Measurements from ENCODE around the gene ZNF800.

The ZNF800 gene

DNA sequence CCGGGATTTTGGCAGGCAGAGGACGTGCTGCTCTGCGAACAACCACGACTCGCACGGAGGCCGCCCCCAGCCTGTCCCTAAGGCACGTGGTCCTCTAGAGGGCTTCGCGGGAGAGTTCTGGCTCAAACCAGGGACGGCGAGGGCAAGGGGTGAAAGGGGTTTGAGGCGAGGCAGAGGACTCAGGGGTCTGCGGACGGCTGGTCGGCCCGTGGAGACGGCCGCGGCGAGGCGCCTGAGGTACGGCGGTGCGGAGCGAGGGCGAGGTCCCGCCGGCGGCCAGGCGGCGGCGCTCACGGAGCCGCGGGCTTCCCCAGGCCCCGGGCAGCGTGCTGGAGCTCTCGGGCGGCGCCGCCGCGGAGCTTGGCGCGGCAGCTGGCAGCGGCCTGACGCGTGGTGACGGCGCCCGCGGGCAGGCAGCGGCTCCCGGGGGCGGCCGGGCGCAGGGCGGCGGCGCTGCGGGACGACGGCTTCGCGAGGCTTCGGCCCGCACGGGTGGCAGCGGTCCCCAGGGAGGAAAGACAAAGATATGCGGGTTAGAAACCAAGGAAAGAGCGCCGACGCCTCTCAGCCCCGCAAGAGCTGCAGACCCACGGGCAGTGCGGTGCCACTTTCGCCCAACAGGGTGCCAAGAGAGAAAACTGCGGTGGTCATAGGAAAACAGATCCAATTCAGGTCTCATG, 44.8 kb downstream of the ZNF800 start:
- DNase-seq = no peak

DNA sequence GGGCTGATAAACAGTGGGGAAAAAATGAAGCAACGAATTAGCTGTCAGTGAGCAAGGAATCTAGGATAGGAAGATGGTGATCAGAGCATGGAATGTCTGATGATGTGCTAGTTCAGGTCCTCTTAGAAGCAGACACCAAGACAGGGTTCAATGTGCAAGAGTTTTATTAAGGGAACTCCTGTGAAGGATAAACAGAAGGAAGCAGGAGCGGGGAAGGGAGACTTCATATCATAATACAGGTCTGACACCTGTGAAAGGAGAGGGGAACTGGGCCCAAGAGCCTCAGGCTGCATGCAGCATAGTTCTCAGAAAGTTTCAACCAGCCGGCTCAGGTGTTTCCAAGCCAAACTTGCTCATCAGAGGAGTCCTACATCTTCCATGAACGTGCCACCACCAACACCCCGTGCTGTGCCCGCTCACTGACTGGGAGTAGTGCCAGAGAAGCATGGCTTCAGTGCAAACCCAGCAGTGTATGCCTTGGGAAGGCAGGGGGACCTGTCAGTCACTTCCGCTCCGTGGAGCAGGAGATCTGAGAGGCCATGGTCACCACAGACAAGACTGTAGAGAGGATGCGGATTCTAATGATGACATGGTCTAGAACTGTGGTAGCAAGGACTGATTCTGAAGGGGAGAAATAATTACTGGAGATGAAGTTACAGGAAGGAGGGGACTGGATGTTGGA, 45.8 kb downstream of the ZNF800 start:
- DNase-seq = no peak

DNA sequence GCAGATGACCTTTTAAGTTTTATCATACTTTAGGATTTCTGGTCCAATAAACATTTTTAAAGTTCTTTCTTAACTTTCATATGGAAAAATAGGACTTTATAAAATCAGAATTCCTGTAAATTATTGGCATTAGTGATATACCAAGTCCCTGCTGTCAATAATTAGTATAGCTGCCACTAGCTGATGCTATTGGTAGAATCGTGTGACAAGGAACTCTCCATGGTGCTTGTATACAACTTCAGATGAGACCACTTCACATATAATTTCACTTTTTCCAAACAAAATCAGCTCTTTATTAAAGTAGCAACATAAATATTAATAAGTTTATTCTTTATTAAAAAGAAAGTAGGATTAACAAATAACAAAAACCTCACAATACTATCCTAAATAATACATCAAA, 49.9 kb downstream of the ZNF800 start:
- DNase-seq = no peak

DNA sequence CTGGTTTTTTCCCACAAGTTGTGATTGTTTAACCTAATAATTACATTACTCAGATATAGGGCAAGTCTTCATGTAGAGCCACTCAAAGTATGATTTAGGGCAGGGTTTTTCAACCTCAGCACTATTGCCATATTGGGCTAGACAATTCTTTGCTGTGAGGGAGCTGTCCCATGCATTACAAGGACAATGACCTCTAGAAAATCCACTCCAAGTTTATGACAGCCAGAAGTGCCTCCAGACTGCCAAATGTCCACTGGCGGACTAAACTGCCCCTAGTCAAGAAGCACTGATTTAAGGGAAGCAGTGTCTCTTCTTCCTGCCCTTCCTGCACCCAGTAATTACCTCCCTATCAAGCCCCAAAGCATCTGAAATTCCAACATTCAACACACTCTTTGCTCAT, 54.4 kb downstream of the ZNF800 start:
- DNase-seq = no peak

DNA sequence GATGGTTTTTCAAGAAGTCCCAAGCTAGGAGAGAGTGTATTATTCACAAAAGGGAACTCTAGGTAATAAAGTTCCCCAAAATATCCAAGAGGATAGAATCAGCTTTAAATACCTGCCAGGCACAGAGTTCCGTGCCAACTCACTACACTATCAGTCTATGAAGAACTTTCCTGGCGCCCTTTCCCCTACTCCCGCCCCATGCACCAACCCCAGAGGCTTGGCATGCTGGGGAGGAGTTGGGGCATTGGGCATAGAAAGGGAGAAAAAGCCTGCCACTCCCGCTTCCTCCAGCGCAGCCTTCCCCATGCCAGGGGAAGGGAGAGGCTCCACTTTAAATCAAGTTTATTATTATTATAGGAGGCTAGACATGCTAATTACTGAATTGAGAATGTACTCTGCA, 54.9 kb downstream of the ZNF800 start:
- DNase-seq = no peak

DNA sequence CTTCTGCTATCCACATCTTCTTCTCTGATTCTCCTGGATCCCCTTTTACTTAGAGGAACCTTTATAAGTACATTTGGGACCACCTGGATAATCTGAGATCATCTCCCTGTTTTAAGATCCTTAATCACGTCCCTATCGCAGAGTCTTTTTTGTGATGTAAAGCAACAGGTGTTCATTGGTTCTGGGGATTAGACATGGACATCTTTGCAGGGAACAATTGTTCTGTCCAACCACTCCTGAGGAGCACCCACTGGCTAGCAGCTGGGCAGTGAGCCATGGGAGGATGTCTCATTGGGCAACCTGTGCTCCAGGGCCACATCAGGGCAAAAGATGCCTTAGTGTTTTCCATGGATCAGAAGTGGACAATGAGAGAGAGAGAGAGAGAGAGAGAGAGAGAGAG, 56.0 kb downstream of the ZNF800 start:
- DNase-seq = no peak

DNA sequence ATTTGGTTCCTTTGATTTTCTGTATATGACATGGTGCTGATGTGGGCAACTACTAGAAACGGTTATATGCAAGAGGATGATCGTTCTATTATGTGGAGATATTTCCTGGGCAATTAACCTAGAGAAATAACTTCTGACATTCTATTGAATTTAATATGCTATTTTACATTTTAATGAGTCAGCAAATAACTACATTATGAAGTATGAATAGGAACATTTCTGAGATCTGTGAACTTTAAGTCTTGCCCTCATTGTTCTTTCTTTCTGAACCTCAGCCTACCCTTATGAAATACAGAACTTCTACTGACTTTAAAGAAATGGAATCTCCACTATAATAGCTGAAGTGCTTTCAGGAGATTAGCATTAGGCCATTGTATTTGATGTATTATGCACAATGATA, 59.6 kb downstream of the ZNF800 start:
- no peak for DNase-seq

DNA sequence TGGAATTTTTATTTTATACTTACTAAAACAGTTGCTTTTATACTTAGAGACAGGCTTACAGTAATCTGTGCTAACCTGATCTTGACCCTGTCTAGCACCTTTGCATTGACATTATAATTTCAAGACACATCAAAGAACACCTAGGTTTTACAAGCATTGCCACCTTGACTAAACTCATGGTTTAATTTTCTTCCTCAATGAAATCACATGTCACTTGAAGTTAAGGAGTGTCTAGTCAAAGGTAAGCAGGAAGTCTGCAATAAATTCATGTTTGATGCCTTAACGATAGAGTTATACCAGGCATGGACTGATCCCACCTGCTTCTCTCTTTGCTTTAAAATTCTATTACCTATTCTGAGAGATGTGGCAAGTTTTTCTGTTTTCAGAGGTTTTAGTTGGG, 62.4 kb downstream of the ZNF800 start:
- DNase-seq = no peak

DNA sequence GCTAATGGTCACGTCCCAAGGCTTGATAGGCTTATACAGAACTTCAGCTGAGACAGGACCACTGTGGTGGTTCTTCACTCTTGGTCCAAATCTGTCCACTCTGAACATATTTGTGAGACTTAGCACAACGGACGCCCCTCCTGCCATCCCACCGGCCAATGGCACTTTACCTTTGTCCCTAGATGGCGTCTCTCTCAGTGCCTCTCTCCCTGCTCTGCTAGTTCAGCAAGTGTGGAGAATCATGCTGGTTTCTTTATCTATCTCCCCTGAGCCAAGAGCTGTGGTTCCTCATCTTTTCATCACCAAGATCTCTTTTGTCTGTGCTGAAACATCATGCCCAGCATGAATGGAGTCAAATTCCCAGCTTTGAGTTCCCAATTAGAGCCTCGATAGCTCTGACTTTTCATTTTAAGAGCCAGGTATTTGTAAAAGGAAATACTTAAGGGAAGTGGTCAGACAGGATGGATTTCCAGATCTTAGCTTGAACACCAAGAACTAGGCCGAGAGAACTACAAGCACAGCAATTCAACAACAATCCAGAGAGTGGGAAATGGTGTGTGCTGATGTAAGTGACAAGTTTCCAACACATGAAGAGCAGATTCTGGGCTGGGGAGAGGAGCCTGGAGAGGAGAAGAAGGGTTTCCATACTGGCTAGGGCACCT, 69.5 kb downstream of the ZNF800 start:
- no peak for DNase-seq

DNA sequence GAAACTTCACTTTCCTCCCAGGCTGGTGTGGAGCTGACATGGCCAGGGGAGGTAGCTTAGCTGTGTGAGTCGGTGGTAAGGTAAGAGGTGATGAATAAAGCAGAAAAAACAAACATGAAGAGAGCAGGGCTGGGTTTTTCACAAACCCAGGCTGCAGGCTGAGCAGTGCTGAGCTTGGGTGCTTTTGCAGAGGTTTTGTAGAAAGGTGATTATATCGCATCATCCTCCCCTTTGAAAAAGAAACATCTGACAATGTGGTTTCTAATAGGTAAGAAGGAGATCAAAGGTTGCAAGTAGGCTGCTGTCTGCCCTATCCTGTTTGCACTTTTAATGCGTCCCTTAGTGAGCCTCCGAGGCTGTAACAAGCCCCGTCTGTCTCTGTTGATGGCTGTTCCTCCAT, 70.2 kb downstream of the ZNF800 start:
- no peak for DNase-seq

DNA sequence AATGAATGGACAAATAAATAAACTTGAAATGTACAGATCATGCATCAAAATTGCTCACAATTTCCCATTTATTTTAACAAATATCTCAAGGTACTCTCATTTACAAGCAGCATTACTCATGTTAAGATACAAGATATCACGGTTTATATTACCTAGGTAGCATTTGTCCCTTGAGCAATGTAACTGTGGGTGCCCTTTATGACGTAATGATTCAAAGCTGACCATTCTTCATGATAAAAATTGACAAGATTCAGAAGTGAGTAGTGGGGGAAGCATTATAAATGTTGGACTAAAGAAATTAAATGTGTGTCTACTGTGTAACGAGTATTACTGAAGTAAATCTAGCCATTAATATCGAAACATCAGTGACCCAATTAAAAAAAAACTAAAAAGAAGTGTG, 71.5 kb downstream of the ZNF800 start:
- no peak for DNase-seq
